CD4-positive, alpha-beta T cell treated with Interferon alpha-2 for 1 hour (primary cell): Measurements from ENCODE around the gene GCLM.
"Not testable (repeated sequence)": the region's sequence is repeated elsewhere in the genome, so short reads cannot be mapped to it uniquely, and the experiment has no call there.

Source experiments
- DNase-seq, 2 donors: peaks; one replicate each; pipeline ENCODE4 v3.0.0-alpha.2; 2020 to 2022

GCLM gene

GRCh38 chr1:93882269-93882668, 27.0 kb downstream of the GCLM start:
- no peak for DNase-seq

GRCh38 chr1:93880731-93881130, 28.5 kb downstream of the GCLM start:
- DNase-seq = no peak

DNA sequence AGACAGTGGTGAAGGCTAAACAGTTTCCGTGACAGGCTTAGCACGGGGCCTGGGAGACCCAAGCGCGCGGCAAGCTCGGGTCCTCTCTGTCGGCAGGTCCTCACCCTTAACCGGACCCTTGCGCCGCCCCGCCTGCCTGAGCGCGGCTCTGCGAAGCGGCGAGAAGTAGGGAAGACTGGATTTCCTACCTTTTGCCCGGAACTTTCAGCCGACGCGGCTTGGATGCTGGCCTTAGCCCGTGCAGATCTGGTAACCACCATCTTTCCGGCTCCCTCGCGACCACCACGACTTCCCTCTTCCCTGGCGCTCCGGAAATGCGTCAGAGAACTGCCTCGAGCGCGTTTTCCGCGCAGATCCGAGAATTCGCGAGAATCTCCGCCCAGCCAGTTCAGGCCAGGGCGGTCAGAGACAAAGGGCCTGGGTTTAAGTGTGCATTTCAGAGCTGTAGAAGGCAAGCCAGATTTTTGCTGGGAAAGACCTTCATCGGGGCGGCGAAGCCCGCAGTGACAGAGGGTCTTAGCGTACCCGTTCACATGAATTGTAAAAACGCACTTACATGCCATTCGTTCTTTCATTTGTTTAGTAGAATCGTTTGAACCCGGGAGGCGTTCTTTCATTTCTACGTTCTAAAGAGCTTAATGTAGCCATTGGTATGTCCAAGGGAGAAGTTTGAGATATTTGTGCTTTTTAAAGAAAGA, 30.2 kb downstream of the GCLM start, which contains the start of gene DNTTIP2:
DNTTIP2 (minus strand) TSS at position 318 of the 698 bp plus-strand sequence; CDS start at position 260, 58 bp downstream.
- peak; percentile 90 to 92 for DNase-seq

DNA sequence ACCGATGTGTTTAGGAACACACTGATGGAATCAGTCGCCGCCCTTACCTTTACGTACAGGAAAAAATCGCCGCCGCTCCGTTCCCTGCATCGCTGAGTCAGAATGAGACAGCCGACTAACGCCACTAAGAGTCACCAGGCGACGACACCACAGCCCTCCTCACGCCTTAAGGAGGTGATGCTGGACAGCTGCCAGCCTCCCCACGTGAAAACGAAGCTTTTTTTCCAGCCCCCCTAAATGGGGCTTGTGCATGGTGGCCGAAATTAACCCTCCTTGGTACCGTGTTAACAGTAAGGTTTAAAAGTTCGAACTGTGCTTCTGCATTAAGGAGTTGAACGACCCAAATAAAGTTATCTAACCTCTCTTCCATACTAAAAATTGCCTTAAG, 30.7 kb downstream of the GCLM start:
- peak; percentile 68 to 69 for DNase-seq

DNA sequence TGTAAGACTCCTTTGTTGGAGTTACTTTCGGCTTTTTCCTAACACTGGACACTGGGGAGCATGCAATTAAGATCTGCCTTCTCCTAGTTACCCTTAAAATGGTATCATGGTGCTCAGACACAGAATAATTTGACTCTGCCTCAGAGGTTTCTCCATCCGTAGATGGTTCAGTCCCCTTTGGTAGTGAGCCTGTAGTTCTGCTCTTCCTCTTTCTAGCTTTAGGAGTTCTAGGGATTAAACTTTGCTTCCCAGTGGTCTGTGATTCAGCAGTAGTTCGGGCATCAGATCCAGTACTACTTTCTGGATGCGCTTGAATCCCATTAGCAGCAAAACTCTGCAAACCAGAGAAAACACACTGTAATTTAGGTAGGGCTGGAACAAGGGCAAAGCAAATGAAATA, 31.7 kb downstream of the GCLM start:
- DNase-seq = no peak

DNA sequence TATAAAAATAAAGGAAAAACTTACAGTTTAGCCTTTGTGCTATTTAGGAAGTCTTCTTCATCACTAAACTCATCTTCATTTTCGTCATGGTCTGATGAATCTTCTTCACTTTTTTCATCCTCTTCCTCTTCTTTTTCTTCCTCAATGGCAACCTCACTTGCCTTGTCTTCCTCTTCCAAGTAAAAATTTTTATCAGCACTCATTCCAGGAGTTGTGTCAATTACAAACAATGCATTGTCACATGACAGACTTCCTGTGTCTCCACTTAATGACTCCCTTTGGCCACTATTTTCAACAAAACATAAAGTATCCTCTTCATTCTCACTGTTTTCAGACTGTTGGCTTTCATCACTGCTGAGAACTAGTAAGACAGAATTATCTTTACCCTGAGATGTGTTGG, 33.0 kb downstream of the GCLM start:
- DNase-seq = no peak

GRCh38 chr1:93874025-93874651, 35.1 kb downstream of the GCLM start:
- peak in 1 of 2 donors; percentile 59 for DNase-seq

DNA sequence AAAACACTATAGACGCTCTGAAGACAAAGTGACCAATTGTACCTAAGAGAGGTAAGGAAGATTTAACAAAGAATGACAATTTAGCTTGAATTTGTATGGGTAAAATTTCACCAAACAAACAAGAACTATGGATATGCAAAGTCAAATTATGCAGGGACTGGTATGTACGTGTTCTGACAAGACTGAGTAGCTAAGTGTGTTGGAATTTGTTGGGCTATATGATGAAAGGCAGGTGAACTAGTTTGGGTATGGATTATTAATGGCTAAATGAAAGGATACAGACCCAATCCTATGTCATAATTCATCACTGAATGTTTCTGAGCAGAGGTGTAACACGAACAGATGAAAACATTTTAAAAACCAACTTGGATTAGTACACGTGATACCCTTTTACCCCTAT, 37.9 kb downstream of the GCLM start:
- no peak for DNase-seq

DNA sequence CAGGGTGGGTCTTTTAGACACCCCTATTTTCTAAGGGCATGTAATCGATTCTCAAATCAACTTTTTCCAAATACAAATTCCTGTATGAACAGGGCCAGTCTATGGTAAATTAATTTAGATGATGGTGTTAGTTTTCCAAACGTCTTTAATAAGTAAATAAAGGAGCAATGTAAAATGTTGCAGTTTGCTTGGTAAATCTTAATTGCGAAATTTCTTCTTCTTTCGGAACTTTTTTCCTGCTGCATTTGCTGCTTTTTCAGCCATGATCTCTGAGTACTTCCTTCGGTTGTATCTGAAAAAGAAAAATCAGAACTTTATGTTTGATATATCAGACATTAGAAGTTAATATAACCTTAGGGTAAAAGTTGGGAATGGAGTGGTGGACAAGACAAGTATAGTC, 39.6 kb downstream of the GCLM start:
- no peak for DNase-seq

DNA sequence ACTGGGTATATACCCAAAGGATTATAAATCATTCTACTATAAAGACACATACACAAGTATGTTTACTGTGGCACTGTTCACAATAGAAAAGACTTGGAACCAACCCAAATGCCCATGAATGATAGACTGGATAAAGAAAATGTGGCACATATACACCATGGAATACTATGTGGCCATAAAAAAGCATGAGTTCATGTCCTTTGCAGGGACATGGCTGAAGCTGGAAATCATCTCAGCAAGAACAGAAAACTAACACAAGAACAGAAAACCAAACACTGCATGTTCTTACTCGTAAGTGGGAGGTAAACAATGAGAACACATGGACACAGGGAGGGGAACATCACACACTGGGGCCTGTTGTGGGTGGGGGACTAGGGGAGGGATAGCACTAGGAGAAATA, 40.7 kb downstream of the GCLM start:
- DNase-seq = not testable (repeated sequence)

- DNase-seq = no peak
Measured at GRCh38 chr1:93865253-93865652, 44.0 kb downstream of the GCLM start.

GRCh38 chr1:93864175-93864574, 45.1 kb downstream of the GCLM start:
- no peak for DNase-seq

DNA sequence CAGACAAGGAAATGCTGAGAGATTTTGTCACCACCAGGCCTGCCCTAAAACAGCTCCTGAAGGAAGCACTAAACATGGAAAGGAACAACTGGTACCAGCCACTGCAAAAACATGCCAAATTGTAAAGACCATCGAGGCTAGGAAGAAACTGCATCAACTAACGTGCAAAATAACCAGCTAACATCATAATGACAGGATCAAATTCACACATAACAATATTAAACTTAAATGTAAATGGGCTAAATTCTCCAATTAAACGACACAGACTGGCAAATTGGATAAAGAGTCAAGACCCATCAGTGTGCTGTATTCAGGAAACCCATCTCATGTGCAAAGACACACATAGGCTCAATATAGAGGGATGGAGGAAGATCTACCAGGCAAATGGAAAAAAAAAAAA, 51.6 kb downstream of the GCLM start:
- DNase-seq = not testable (repeated sequence)

GRCh38 chr1:93855983-93856382, 53.2 kb downstream of the GCLM start:
- peak in 1 of 2 donors; percentile 23 for DNase-seq

- DNase-seq = no peak
Measured at GRCh38 chr1:93853940-93854339, 55.3 kb downstream of the GCLM start.

- no peak for DNase-seq
Measured at GRCh38 chr1:93851878-93852277, 57.4 kb downstream of the GCLM start.

- no peak for DNase-seq
Measured at GRCh38 chr1:93851327-93851712, 57.9 kb downstream of the GCLM start.

DNA sequence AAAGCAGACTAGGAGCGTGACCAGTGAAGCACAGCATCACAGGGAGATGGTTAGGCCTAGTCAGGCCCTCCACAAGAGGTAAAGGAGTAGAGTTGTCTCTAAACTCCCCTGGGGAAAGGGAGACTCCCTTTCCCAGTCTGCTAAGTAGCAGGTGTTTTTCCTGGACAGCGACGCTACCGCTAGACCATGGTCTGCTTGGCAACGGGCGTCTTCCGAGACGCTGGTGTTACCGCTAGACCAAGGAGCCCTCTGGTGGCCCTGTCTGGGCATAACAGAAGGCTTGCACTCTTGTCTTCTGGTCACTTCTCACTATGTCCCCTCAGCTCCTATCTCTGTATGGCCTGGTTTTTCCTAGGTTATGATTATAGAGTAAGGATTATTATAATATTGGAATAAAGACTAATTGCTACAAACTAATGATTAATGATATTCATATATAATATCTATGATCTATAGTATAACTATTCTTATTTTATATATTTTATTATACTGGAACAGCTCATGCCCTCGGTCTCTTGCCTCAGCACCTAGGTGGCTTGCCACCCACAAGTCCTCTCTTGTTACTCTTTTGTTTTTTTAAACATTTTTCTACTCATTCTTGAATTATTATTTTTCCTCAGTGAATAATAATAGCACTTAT, 58.4 kb downstream of the GCLM start:
- DNase-seq = peak; percentile 64 to 67

DNA sequence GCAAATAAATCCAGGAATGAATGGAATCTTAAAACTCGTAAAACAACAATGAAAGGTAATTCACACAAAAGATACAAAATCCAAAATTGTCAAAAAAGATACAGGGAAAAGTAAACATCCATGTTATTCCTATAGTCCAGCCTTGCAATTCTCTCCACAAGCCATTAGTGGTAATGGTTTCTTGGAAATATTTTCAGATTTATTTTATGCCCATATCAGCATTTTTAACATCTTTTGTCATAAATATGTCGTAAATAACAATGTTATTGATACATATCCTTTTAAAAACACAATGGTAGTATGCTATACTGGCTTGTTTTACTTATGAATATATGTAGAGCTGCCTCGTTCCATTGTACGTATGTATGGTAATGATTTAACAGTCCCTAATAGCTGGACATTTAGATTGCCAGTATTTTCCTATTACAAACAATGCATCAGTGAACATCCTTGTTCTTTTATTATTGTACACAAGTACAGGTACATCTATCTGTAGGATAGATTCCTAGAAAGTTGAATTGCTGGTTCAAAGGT, 60.8 kb downstream of the GCLM start:
- DNase-seq = no peak

GRCh38 chr1:93847811-93848288, 61.4 kb downstream of the GCLM start:
- DNase-seq = peak; percentile 73 to 81

DNA sequence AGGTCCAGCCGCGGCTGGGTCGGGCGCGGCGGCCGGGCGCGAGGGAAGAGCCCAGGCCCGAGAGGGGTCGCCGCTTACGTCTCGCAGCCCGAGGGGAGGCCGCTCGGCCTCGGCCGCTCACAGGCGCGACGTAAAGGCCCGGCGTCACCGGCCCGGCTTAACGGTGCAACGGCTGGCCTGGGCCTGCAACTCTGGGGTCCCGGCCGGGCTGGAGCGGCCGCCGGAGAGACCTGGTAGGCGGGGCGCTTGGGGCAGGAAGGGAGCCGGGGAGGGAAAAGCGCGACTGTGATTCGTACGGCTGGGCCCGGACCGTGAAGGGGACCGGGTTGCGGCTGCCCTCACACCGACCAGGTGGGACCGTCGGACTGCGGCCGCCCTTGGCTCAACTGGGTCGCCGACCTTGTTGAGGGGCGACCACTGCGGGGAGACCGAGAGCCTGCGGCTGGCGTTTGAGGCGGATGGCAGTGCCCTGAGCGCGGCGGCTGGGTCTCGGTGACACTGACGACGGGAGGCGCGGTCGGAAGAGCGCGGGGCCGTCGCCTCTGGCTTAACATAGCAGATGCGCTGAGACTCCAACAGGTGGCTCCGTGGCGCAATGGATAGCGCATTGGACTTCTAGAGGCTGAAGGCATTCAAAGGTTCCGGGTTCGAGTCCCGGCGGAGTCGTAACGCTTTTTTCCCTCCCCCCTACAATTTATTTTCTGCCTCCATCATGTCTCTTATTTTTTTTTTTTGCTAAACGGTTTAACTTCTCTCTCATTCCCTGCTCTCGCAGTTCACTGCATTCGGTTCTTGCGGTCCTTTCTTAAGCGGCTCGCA, 62.0 kb downstream of the GCLM start:
- DNase-seq = peak; percentile 93 to 94

GRCh38 chr1:93846206-93846991, 62.8 kb downstream of the GCLM start:
- peak; percentile 83 to 87 for DNase-seq
